Activated CD4-positive, alpha-beta T cell treated with anti-CD3 and anti-CD28 coated beads, Interleukin-2, amount 50 U/mL, for 24 hours (primary cell): Measurements from ENCODE around the gene VPS25.
"Not testable (repeated sequence)": the region's sequence is repeated elsewhere in the genome, so short reads cannot be mapped to it uniquely, and the experiment has no call there.

Experiments used
- DNase-seq, 2 donors: peaks; one replicate each; pipeline ENCODE4 v3.0.0-alpha.2; 2020; ENCODE audit warnings: low read depth in 1 of 2, low spot score in 1 of 2

The VPS25 gene

GRCh38 chr17:42773290-42774035 lies at the start of gene VPS25:
Gene VPS25 (plus strand): TSS chr17:42773449. CDS start chr17:42773476, 27 bp downstream.
- DNase-seq, result peak; percentile 56 to 76

- no peak for DNase-seq
These were observed 49.6 kb upstream of the VPS25 start for GRCh38 chr17:42723636-42724035.

GRCh38 chr17:42725143-42725542 lies 48.1 kb upstream of the VPS25 start:
- DNase-seq, result no peak

GRCh38 chr17:42740699-42741098 lies 32.5 kb upstream of the VPS25 start:
- no peak for DNase-seq

GRCh38 chr17:42742916-42743315 lies 30.3 kb upstream of the VPS25 start:
- not testable (repeated sequence) for DNase-seq

- no peak for DNase-seq
These were observed 29.5 kb upstream of the VPS25 start for GRCh38 chr17:42743595-42744282.

- peak; percentile 54 to 55 for DNase-seq
These were observed 28.9 kb upstream of the VPS25 start for GRCh38 chr17:42744283-42744805.

- peak; percentile 86 for DNase-seq
These were observed 28.2 kb upstream of the VPS25 start, which contains the start of gene EZH1 for GRCh38 chr17:42744806-42745617. Gene EZH1 (minus strand): TSS chr17:42745040. CDS start chr17:42728941, 16,099 bp downstream.

- DNase-seq, result no peak
These were observed 24.9 kb upstream of the VPS25 start for GRCh38 chr17:42748202-42748907.

- DNase-seq, result no peak
These were observed 24.1 kb upstream of the VPS25 start for GRCh38 chr17:42748908-42749798.

GRCh38 chr17:42750739-42751344 lies 22.4 kb upstream of the VPS25 start:
- no peak for DNase-seq

GRCh38 chr17:42751628-42752027 lies 21.6 kb upstream of the VPS25 start:
- no peak for DNase-seq

GRCh38 chr17:42754782-42755181 lies 18.5 kb upstream of the VPS25 start:
- no peak for DNase-seq

- DNase-seq, result no peak
These were observed 13.1 kb upstream of the VPS25 start for GRCh38 chr17:42759982-42760651.

GRCh38 chr17:42760652-42761581 lies 12.3 kb upstream of the VPS25 start, which contains the start of gene RAMP2:
Gene RAMP2 (plus strand): TSS chr17:42761227. CDS start chr17:42761262, 35 bp downstream.
- no peak for DNase-seq

- no peak for DNase-seq
These were observed 11.6 kb upstream of the VPS25 start for GRCh38 chr17:42761638-42762037.

- no peak for DNase-seq
These were observed 7.1 kb upstream of the VPS25 start for GRCh38 chr17:42766124-42766523.

GRCh38 chr17:42767512-42767911 lies 5.7 kb upstream of the VPS25 start:
- no peak for DNase-seq
